CD4-positive, alpha-beta T cell treated with Interleukin-2 at 100 ng/mL for 4 hours (primary cell): Measurements from ENCODE around the gene DDX53.

ENCODE experiments used
- DNase-seq: peaks from one replicate; pipeline ENCODE4 v3.0.0-alpha.2; 2020; ENCODE audit warnings: low spot score

DDX53 gene

GRCh38 chrX:22999696-23000223, at the start of gene DDX53:
Gene DDX53, plus strand, starts transcription at chrX:22999960. Its CDS starts 98 bp downstream, at chrX:23000058.
- DNase-seq, result no peak

- DNase-seq, result no peak
Measured at GRCh38 chrX:22950269-22951266, 49.2 kb upstream of the DDX53 start.

- DNase-seq, result no peak
Measured at GRCh38 chrX:22952010-22952409, 47.8 kb upstream of the DDX53 start.

- DNase-seq, result no peak
Measured at GRCh38 chrX:22958250-22958649, 41.5 kb upstream of the DDX53 start.

- no peak for DNase-seq
Measured at GRCh38 chrX:22959204-22959920, 40.4 kb upstream of the DDX53 start.

- no peak for DNase-seq
Measured at GRCh38 chrX:22963196-22963595, 36.6 kb upstream of the DDX53 start.

- no peak for DNase-seq
Measured at GRCh38 chrX:22968494-22968893, 31.3 kb upstream of the DDX53 start.

GRCh38 chrX:22969411-22969810, 30.3 kb upstream of the DDX53 start:
- no peak for DNase-seq

GRCh38 chrX:22970861-22971260, 28.9 kb upstream of the DDX53 start:
- DNase-seq, result no peak

GRCh38 chrX:22974616-22975015, 25.1 kb upstream of the DDX53 start:
- DNase-seq, result no peak

- DNase-seq, result no peak
Measured at GRCh38 chrX:22975786-22976185, 24.0 kb upstream of the DDX53 start.

GRCh38 chrX:22985958-22986357, 13.8 kb upstream of the DDX53 start:
- DNase-seq, result no peak

- no peak for DNase-seq
Measured at GRCh38 chrX:22987452-22987851, 12.3 kb upstream of the DDX53 start.

- DNase-seq, result no peak
Measured at GRCh38 chrX:23003116-23003515, 3.4 kb downstream of the DDX53 start.

- DNase-seq, result no peak
Measured at GRCh38 chrX:23008431-23009099, 8.8 kb downstream of the DDX53 start.

- no peak for DNase-seq
Measured at GRCh38 chrX:23012162-23012561, 12.4 kb downstream of the DDX53 start.

GRCh38 chrX:23012636-23013035, 12.9 kb downstream of the DDX53 start:
- DNase-seq, result no peak

- no peak for DNase-seq
Measured at GRCh38 chrX:23013366-23013765, 13.6 kb downstream of the DDX53 start.

- no peak for DNase-seq
Measured at GRCh38 chrX:23031600-23031999, 31.8 kb downstream of the DDX53 start.

GRCh38 chrX:23035493-23035892, 35.7 kb downstream of the DDX53 start:
- no peak for DNase-seq

- DNase-seq, result no peak
Measured at GRCh38 chrX:23046443-23046842, 46.7 kb downstream of the DDX53 start.
